T1000 (cell line): ENCODE measurements around the gene ME3.
A peak's percentile ranks its signal among the peaks of the same experiment; 100 is the strongest.
"Not testable (repeated sequence)": the region's sequence is repeated elsewhere in the genome, so short reads cannot be mapped to it uniquely, and the experiment has no call there.

Experiments
- DNase-seq: peaks from one replicate; lab custom pipeline; 2025; ENCODE audit warnings: mixed read lengths; lab: John Stamatoyannopoulos, UW

ME3 gene

DNA sequence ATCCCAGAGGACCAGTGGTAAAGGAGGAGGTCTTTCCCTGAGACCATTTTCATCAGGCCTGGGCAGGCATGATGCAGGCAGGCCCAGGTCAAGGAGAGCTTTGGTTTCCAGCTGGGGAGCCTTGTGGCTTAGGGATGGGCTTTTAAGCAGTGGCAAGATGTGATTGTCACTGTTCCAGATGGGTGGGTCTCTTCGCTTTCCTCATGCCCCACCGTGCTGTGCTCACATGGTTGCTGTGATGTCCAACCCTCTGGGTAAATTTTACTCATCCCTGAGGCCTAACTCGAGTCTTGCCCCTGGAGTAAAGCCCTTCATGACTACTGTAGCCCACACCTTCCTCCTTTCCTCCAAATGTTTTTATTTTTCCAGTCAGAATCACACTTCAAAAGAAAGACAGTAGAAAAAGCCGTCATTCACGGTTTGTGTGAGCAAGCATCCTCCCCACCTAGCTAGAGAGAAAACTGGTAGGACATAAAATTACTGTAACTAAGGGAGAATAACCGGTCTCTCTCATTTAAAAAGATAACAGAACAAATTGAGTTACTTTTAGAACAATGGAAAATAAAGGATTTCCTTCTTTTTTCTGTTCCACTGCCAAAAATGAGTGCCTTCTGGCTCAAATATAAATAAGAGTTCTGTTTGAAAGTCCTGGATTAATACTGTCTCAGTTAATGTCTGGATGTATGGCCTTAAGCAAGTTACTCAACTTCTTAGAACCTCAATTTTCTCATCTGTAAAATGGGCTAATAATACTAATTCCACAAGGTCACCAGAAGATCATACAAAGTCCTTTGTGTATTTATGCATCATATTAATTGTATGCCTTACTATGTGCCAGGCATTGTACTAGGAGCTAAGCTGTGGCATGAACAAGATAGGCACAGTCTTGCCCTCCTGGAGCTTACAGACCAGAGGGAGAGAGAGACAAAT, 84.9 kb downstream of the ME3 start:
- no peak for DNase-seq

DNA sequence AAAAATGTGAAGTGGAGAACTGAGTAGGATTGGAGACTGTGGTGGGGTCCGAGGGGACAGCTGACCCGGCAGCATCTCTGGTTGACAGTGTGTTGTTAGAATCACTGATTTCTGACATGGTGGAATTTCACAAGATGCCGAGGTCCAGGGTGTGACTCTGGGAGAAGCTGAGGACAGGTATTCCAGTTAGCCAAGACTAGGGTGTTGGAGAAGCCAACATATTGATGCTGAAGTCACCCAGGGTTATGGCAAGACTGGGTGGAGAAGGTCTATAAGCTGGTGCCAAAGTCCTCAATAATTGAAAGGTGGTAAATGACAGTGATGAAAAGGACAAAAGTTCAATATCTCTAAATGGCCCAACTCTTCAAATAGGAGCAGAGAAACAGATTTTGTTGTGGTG, 86.1 kb downstream of the ME3 start:
- no peak for DNase-seq

DNA sequence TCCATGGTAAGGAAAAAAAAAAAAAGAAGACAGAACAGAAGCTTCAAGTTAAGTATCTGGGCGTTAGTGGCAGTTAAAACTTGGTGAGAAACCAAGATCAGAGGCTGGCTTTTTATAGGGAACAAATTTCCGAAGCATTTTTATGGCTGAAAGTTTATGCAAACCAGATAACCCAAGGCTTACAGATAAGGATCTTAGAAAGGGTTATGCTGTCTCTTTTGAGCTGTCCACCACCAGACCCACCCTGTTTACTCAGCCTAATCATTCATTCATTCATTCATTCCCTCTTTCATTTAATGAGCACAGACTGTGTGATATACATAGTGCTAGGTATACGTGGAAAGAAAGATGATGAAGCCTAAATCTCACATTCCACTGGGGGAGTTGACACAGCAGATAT, 89.5 kb downstream of the ME3 start:
- DNase-seq, result no peak

DNA sequence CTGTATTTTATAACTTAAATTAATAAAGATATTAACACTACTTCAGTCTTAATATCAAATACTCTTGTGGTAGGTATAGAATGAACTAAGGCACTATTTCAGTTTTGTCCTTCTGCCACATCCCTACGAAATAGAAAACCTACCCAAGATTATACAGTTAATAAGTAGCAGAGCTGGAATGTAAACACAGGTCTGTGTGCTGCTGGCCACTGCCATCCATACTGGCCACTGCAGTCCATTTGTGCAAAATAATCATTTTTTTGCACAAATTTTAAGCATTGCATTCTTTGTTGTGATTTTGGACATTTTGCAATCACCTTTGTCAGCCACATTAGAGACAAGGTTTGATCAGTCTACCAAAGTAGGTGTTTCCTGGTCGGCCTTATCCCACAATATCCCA, 91.9 kb downstream of the ME3 start:
- no peak for DNase-seq

DNA sequence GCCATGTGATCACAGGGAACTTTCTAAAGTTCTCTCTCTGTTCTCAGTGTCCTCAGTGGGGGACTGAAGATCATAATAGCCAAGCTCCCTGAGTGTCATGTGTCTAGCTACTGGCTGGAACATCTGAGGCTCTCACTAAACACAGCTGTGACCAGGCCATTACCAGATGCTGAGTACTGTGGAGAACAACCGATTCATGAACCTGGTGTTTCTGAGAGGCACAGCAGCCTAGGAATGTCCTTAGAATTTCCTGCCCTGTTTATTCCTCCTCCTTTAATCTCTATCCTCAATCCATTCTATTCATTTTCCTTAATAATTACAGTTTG, 93.0 kb downstream of the ME3 start:
- DNase-seq, result no peak

DNA sequence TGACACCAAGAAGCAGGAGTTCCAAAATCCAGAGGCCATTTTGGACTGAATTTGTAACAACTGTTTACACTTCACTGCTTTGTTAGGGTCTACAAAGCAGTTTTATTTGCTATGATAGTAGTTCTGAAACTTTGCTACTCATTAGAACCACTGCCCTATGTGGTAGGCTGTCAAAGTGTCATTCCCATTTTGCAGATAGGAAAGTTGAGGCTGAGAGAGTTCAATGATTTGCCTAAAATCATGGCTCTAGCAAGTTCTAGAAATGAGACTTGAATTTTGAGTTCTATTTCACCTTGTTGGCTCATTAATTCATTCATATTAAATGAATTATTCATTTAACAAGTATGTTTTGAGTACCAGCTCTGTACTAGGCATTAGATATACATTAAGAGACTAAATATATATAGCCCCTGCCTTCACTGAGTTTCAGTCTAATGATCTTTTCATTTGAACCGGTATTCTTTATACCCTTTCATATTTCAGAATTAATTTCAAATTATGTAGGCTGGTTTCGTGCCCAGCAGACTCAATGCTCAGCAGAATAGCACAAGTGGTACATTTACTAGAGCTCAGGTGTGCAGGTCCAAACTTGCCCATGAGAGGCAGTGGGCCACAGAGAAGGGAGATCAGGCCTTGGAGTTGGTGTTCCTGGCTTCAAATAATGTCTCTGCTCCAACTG, 93.5 kb downstream of the ME3 start:
- no peak for DNase-seq

DNA sequence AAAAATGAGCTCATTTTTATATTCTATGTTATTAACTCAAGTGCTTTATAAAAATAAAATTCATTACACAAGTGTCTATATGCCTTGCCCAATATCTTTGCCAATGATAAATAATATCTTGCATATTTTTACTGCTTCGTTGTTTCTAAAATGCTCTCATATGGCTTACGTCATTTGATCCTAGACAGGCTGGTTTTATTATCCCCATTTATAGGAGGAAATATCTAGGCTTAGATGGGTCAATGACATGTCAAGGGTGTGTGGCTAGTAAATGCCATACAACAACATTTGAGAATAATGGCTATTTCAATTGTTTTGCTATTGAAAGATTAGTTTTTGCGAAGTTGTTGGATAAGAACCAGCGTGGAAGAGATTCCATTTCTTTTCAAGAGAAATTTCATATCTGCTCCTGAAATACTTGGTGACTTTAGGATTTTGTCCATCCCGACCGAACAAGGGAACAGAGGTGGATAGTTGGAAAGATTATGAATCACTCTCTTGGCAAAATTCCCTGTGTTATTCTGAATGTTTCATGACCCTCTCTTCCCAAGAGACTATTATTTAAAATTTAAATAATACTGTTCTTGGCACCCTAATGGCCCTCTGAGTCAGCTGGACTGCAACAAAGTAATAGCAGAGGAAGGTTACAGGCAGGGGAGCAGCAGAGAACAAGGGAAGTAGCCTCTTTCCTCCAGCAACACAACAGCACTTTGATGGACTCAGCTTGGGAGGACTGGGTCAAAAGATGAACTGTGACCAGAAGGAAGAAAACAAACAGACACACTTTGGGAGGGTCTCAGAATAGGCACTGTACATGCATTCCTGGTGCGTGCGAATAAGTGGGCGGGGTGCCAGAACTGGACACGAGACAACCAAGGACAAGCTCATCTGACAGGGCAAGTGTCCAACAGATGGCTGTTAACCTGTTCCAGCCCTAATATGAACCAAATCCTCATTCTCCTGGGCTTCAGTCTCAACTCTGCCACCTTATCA, 94.5 kb downstream of the ME3 start:
- DNase-seq, result peak; percentile 22

DNA sequence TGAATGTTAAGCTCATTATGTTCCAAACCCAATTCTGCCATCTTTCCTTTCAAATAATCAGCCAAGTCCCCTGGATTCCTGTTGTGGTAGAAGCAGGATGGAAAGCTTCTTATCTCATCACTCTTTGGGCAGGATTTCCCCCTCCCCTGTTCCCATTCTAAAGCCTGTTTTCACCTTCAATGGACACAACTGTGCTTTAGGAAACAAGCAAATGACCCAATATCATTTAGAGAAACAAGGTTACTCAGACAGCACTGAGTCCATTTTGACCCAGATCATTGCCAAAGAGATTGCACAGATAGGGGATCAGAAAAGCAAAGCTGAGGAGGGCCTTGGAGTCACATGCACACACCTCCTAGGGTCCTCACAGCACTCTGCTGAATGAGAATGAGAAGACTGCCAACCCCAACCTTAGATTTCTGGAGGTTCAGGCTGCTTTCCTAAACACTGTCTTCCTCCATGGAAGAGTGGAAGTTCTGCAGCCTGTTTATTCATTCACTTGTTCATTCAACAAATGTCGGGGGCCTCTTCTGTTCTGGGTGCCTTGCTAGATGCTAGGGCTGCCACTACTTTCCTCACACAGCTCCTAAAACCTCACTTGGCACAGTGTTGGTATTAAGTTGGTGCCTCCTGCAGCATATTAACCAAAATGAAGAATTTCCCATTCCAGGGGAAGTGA, 95.3 kb downstream of the ME3 start:
- no peak for DNase-seq

DNA sequence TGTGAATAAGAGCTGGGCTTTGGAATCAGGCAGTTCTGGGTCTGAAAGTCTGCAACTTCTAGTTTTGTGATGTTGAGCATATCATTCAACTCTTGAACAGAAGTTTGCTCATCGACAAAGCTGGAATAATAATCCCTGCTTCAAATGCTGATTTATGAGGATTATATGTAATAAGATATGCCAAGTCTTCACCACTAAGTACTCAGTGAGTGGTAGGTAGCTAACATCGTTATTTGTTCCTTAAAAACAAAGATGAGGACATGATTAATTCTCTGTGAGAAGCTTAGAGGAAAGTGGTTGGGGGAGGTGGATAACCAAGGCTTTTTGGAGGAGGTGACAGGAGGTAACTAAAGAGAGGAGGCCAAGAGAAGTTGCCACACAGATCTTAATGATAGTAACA, 96.5 kb downstream of the ME3 start:
- DNase-seq, result no peak

DNA sequence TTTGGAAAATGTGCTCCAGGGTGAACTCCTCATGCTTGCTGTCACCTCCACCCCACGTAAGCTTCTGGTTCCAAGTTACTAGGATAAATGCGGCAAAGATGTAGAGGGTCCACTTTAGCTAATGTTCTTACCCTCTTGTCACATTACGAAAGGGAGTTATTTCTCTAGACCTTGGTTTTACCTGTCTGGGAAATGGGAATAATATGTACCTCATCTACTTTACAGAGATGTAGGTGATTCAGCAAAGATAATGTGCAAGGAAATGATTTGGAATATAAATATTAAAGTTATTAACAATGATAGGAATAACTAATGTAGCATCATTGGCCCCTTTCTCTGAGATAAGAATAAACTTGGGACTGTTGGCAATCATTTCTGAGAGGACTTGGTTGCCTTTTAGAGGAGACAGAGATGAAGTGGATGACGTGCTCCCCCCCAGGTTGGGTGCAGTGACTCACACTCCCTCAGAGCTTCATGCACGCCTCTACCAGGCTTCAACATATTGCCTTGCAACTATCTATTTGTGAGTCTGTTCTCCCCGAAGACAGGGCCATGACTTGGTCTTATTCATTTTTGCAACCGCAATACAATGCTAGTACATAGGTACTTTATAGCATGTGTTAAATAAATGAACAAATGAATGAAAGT, 97.1 kb downstream of the ME3 start:
- DNase-seq, result peak; percentile 19

DNA sequence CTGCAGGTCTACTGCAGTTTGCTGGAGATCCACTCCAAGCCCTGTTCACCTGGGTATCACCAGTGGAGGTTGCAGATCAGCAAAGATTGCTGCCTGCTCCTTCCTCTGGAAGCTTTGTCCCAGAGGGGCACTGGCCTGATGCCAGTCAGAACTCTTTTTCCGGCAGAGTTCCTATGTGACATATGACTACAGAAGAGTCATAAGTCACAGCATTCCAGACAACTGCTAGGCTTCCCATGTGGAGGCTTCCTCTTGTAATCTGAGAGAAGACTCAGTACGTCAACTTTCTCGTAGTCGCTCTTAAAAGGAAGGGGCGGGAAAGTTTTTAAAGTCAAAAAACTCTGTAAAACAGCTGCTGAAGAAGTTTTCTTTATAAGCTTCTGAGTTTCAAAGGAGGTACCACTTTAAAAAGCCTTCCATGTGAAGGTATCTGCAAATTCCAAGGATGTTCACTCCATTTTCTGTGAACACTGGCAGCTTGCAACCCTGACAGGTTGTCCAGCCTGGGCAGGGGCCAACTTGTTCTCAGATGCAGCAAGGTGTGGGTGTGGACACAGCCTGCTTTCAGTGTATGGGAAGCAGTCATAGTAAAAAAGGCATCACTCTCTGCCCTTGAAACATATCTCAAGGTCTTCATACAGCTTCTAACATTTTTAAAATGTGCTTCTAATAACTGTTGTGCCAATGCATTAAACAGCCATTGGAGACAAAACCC, 97.8 kb downstream of the ME3 start:
- DNase-seq, result no peak

DNA sequence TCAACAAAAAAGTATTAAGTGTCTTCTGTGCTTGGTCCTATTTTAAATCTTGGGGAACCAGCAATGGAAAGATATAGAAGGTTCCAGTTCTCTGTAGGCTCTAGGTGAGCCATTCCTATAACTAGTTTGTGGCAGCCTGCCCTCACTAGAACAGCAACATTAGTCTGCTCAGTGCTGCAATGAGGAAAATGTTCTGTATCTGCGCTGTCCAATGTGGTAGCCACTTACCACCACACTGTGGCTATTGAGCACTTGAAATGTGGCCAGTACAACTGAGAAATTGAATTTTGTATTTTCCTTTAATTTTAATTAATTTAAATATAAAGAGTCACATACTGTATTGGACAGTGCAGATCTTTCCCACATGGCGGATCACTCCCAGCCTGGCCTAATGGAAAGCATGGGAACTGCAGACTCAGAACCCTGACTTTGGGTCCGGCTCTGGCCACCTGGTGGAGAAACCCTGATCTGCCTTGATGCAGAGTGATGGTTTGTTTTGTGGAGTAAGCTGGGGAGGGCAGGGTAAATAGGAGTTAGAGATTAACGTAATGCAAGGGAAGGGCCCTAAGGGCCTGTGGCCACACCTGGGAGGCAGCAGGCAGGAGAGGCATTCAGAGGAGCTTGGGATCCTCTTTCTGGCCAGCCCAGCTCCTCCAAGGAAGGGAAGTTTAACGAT, 101.0 kb downstream of the ME3 start:
- DNase-seq, result no peak

DNA sequence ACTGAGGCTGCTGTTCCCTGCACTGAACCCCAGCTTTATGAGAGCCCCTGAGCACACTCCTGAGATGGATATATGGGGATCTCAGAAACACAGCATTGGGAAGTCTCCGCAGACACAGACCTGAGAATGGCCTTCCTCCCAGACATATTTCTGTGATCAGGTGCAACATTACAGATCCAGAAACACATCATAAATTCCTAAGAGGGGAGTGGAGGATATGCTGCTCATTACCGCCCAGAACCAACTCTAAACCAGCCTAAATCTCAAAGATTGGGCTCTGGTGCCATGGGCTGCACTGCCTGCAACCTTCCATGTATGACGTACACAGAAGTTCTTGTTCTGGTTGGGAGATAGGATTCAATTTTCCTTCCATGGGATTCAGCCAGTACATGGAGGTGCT, 102.0 kb downstream of the ME3 start:
- DNase-seq, result no peak

DNA sequence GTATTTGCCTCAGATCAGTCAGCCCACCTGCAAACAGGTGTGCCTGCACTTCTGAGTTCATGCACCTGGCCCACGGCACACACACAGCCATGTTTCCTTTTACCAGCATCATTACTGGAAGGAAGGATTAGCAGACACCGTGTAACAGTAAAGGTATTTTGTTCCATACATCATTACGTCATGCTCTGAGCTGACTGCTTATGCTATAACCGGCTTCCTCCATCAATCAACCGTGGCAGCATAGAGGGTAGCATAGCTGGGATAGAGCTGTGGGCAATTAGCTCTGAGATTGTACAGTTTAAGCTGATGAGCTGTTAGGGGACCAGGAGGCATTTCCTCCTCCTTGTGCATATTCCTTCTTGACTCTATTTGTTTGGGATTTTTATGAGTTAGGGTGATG, 102.4 kb downstream of the ME3 start:
- DNase-seq, result no peak

DNA sequence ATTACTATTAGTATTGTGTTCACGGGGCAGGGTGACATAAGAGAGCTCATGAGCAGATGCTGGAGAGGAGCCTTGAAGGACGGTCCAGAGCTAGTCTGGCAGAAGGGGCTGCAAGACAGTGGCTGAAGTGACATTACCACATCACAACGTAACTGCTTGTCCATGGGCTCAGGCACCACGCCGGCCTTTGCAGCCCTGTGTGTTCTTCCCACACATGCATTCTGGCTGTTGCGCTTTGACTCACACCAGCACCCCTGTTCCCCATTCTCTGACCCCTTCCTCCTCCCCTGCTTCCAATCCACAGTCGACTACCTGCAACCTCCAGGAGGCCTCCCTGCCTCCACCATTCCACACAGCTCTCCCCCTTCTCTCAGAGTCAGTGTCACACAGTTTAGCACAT, 103.3 kb downstream of the ME3 start:
- DNase-seq, result no peak

DNA sequence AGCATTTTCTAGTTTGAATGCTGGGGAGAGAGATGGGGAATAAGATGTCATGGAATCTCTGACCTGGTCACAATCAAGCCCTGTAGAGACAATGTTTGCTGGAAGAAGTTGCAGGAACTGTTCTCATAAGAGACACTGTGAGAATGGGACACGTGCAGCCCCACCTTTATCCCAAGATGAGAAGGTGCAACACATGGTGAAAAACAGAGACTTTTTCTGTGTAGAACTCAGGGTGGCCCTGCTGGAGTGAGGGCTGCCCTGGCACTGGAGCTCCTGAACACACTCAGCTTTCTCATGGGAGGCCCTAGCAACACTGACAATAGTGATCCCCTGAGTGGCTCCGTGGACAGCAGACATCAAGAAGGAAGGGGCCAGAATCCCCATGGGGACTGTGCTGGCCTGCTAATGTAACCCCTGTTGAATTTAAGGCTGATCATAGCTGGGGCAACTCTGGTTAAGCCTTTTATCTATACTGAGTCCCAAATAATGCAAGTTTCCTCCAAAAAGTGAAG, 106.6 kb downstream of the ME3 start:
- no peak for DNase-seq

DNA sequence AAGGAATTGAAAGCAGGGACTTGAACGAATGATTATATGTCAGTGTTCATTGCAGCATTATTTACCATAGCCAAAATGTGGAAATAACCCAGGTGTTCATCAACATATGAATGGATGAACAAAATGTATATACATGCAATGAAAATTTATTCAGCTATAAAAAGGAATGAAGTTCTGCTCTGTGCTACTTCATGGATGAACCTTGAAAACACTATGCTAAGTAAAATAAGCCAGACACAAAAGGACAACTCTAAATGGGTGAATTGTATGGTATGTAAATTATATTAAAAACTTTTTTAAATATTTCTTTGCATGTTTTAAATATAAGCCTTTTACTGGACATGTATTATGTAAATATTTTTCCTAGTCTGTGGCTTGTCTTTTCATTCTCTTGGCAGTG, 107.0 kb downstream of the ME3 start:
- DNase-seq, result no peak

DNA sequence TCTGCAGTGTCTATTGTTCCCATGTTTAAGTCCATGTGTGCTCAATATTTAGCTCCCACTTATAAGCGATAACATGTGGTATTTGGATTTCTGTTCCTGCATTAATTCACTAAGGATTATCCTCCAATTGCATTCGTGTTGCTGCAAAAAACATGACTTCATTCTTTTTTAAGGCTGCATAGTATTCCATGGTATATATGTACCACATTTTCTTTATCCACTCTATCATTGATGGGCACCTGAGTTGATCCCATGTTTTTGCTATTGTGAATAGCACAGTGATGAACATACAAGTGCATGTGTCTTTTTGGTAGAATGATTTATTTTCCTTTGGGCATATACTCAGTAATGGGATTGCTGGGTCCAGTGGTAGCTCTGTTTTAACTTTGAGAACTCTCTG, 109.6 kb downstream of the ME3 start:
- DNase-seq, result not testable (repeated sequence)

DNA sequence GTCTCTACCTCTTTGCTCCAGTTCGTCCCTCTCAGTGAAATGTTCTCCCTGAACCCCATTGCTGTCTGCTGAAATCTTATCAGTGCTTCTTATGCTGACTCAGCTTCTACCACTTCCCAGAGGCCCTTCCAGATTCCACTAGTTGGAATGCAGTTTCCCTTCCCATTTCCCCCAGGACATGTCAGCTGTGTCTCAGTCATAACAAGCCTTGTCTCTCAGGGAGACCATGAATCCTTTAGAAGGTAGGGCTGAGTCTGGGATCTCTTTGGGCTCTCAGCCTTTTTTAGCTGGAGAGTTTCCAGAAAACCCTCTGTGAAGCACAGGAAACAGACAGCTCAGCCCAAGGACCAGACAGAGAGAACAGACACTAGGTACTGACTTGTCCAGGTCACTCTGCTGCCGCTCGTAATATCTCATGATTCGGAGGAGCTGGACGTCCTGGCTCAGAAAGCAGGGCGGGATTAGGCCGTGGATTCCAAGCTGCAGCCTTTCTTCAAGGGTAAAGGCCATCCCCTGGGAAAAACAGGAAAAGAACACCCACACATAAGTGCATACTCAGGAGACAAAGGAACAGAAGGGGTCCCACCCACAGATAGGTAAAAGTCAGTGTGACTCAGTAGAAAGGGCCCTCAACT, 113.0 kb downstream of the ME3 start:
- DNase-seq, result no peak
